ENCODE measurements around the gene SYNE1. TPM values are rescaled to one million over a fixed set of nuclear protein-coding genes. Genes with fewer than 3 reads are reported as not detected.
"Not testable (repeated sequence)": the region's sequence is repeated elsewhere in the genome, so short reads cannot be mapped to it uniquely, and the experiment has no call there.

The SYNE1 gene
- total RNA-seq, 1 donor from 2014 or later: 195 TPM

- DNase-seq (ENCODE audit: low read depth): peak; percentile 82
Observed at GRCh38 chr6:152571089-152571488, 66.1 kb downstream of the SYNE1 start.

GRCh38 chr6:152566103-152566875 is 70.9 kb downstream of the SYNE1 start:
- DNase-seq (ENCODE audit: low read depth): no peak

- no peak for DNase-seq (ENCODE audit: low read depth)
Observed at GRCh38 chr6:152563177-152563576, 74.0 kb downstream of the SYNE1 start.

GRCh38 chr6:152558798-152559197 is 78.4 kb downstream of the SYNE1 start:
- not testable (repeated sequence) for DNase-seq (ENCODE audit: low read depth)

GRCh38 chr6:152557502-152557901 is 79.7 kb downstream of the SYNE1 start:
- DNase-seq (ENCODE audit: low read depth): no peak

- no peak for DNase-seq (ENCODE audit: low read depth)
Observed at GRCh38 chr6:152554851-152555250, 82.3 kb downstream of the SYNE1 start.

- peak; percentile 72 for DNase-seq (ENCODE audit: low read depth)
Observed at GRCh38 chr6:152552616-152553209, 84.4 kb downstream of the SYNE1 start.

GRCh38 chr6:152543519-152543918 is 93.6 kb downstream of the SYNE1 start:
- no peak for DNase-seq (ENCODE audit: low read depth)

- no peak for DNase-seq (ENCODE audit: low read depth)
Observed at GRCh38 chr6:152540381-152540780, 96.8 kb downstream of the SYNE1 start.

GRCh38 chr6:152534541-152534940 is 102.6 kb downstream of the SYNE1 start:
- DNase-seq (ENCODE audit: low read depth): no peak

- DNase-seq (ENCODE audit: low read depth): no peak
Observed at GRCh38 chr6:152532556-152533422, 104.4 kb downstream of the SYNE1 start.

- DNase-seq (ENCODE audit: low read depth): no peak
Observed at GRCh38 chr6:152531659-152532058, 105.5 kb downstream of the SYNE1 start.

GRCh38 chr6:152529369-152529768 is 107.8 kb downstream of the SYNE1 start:
- DNase-seq (ENCODE audit: low read depth): no peak

- not testable (repeated sequence) for DNase-seq (ENCODE audit: low read depth)
Observed at GRCh38 chr6:152514120-152514519, 123.0 kb downstream of the SYNE1 start.

- no peak for DNase-seq (ENCODE audit: low read depth)
Observed at GRCh38 chr6:152509916-152510315, 127.2 kb downstream of the SYNE1 start.

- no peak for DNase-seq (ENCODE audit: low read depth)
Observed at GRCh38 chr6:152508477-152508876, 128.7 kb downstream of the SYNE1 start.

- DNase-seq (ENCODE audit: low read depth): no peak
Observed at GRCh38 chr6:152503546-152503945, 133.6 kb downstream of the SYNE1 start.

GRCh38 chr6:152502421-152503188 is 134.6 kb downstream of the SYNE1 start:
- DNase-seq (ENCODE audit: low read depth): no peak

- no peak for DNase-seq (ENCODE audit: low read depth)
Observed at GRCh38 chr6:152499931-152500330, 137.2 kb downstream of the SYNE1 start.

GRCh38 chr6:152496731-152497130 is 140.4 kb downstream of the SYNE1 start:
- DNase-seq (ENCODE audit: low read depth): no peak

- peak; percentile 25 for DNase-seq (ENCODE audit: low read depth)
Observed at GRCh38 chr6:152495456-152495855, 141.7 kb downstream of the SYNE1 start.

GRCh38 chr6:152492281-152492680 is 144.9 kb downstream of the SYNE1 start:
- DNase-seq (ENCODE audit: low read depth): peak; percentile 21
